Osteoblast (primary cell): ENCODE measurements around the gene FADS1. TPM values are rescaled to one million over a fixed set of nuclear protein-coding genes. Genes with fewer than 3 reads are reported as not detected.
A peak's percentile ranks its signal among the peaks of the same experiment; 100 is the strongest.

Experiments used
- DNase-seq: peaks from one replicate; pipeline ENCODE4 v3.0.0; 2011; ENCODE audit warnings: low spot score, mixed read lengths; ENCODE audit not compliant: insufficient read length; ENCODE audit errors: missing footprints
- H2AFZ ChIP-seq: 2 replicates; pipeline ENCODE4 v1.6.0; 2011; ENCODE audit warnings: mild to moderate bottlenecking, low read length
- H3K27ac ChIP-seq: 2 replicates; pipeline ENCODE4 v1.5.1; 2011; ENCODE audit warnings: mild to moderate bottlenecking, low read depth, low read length, moderate library complexity
- H3K27me3 ChIP-seq: 2 replicates; pipeline ENCODE4 v1.6.0; 2012; ENCODE audit warnings: mild to moderate bottlenecking, control low read depth, inconsistent platforms, low read length, moderate library complexity; ENCODE audit not compliant: insufficient read depth
- H3K36me3 ChIP-seq: 2 replicates; pipeline ENCODE4 v1.5.1; 2011; ENCODE audit warnings: mild to moderate bottlenecking, low read length, control low read depth, moderate library complexity; ENCODE audit not compliant: insufficient read depth
- H3K4me1 ChIP-seq: 2 replicates; pipeline ENCODE4 v1.5.1; 2011; ENCODE audit warnings: mild to moderate bottlenecking, low read length, control low read depth, moderate library complexity; ENCODE audit not compliant: insufficient read depth
- H3K4me2 ChIP-seq: 2 replicates; pipeline ENCODE4 v1.6.0; 2011; ENCODE audit warnings: mild to moderate bottlenecking, low read length; ENCODE audit not compliant: insufficient read depth
- H3K4me3 ChIP-seq: fragments of 200-600 bp; sonication (generic); 3 replicates; pipeline ENCODE4 v1.5.1; 2012; ENCODE audit warnings: mild to moderate bottlenecking, low read length, inconsistent platforms; ENCODE audit not compliant: insufficient read depth
- H3K79me2 ChIP-seq: 2 replicates; pipeline ENCODE4 v1.6.0; 2012; ENCODE audit warnings: mild to moderate bottlenecking, low read length, control low read depth, inconsistent platforms; ENCODE audit not compliant: insufficient read depth
- H3K9me3 ChIP-seq: 2 replicates; pipeline ENCODE4 v1.5.1; 2011; ENCODE audit warnings: low read depth, low read length, control low read depth
- H4K20me1 ChIP-seq: 2 replicates; pipeline ENCODE4 v1.6.0; 2012; ENCODE audit warnings: mild to moderate bottlenecking, low read length, control low read depth; ENCODE audit not compliant: insufficient read depth
- CTCF ChIP-seq: IDR thresholded peaks from 2 replicates; pipeline ENCODE4 v1.5.1; 2011; ENCODE audit warnings: mild to moderate bottlenecking, low read depth, low read length, moderate library complexity; ENCODE audit errors: extremely low read depth
- total RNA-seq: library from RNA; depleted of rRNA; stranded (reverse); fragments of >200 nt; gene quantifications from 2 replicates; pipeline ENCODE4 v1.2.3, GENCODE V29; 2012

FADS1 gene
- total RNA-seq, 1 donor, result 303 TPM

GRCh38 chr11:61756147-61756451 is 60.7 kb downstream of the FADS1 start:
- Histone ChIP-seq H4K20me1 (no peaks in the 10 kb centered on the region), H3K9me3 (no peaks in the 10 kb centered on the region), H2AFZ (no peak overlapping the region), H3K27ac (no peak overlapping the region), H3K79me2 (no peaks in the 10 kb centered on the region), H3K4me1 (peaks cover 14% of the 10 kb centered on the region), H3K36me3 (no peaks in the 10 kb centered on the region), H3K27me3 (peaks cover 10% of the 10 kb centered on the region), H3K4me3 (no peak overlapping the region), H3K4me2 (no peak overlapping the region)
- TF ChIP-seq CTCF, result no peak
- no peak for DNase-seq

DNA sequence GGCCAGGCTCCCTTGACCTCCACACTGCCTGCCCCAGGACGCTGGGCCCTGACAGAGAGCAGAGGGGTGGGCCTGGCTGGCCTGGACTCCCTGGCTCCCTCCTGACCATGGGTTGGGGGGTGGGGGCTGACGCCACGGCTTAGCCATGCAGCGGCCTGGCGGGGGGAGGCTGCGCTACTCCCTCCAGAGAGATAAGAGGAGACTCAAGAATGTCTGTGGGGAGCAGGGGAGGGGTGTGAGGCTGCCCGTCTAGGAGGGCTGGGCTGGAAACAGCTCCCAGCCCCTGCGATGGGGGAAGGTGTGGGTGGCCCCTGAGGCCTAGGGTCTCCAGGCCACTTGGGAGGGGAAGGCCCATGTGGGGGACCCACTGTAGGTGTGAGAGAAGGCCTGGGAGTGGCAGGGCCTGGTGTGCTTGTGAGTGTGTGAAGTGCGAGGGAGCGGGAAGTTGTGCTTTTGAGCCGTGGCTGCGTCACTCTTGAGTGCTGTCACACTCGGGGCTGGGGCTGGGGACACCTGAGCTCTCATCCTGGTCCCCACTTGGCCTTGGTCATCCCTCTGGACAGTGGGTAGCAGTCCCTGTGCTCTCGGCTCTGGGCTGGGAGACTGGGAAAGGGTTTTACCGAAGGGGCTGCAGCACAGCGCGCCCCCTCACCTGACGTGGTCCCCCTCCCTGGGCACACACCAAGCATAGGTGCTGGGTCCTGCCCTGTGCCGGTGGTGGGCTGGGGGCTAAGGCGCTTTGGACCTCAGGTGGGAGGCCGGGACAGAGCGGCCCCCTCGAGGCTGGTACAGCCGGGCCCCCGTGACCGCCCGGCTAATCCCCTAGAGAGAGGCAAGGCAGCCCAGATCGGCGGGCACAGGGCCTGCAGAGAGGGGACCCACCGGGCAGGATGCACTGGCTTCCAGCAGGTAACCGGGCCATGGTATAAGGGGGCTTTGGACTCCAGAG is 62.0 kb downstream of the FADS1 start:
- Histone ChIP-seq H3K79me2 (no peaks in the 10 kb centered on the region), H3K27me3 (peaks cover 10% of the 10 kb centered on the region), H3K27ac (no peak overlapping the region), H2AFZ (no peak overlapping the region), H3K4me1 (peaks cover 14% of the 10 kb centered on the region), H3K4me2 (no peak overlapping the region), H4K20me1 (no peaks in the 10 kb centered on the region), H3K4me3 (no peak overlapping the region), H3K36me3 (no peaks in the 10 kb centered on the region), H3K9me3 (no peaks in the 10 kb centered on the region)
- no peak for TF ChIP-seq CTCF
- DNase-seq, result no peak

GRCh38 chr11:61753672-61754071 is 63.1 kb downstream of the FADS1 start:
- Histone ChIP-seq H3K79me2 (no peaks in the 10 kb centered on the region), H3K27me3 (peaks cover 10% of the 10 kb centered on the region), H3K36me3 (no peaks in the 10 kb centered on the region), H4K20me1 (no peaks in the 10 kb centered on the region), H3K27ac (no peak overlapping the region), H3K4me1 (peaks cover 14% of the 10 kb centered on the region), H2AFZ (no peak overlapping the region), H3K4me3 (no peak overlapping the region), H3K4me2 (no peak overlapping the region), H3K9me3 (no peaks in the 10 kb centered on the region)
- no peak for TF ChIP-seq CTCF
- DNase-seq, result no peak

GRCh38 chr11:61752925-61753521 is 63.8 kb downstream of the FADS1 start:
- DNase-seq, result no peak
- Histone ChIP-seq H2AFZ (peak overlapping the region; percentile 46), H3K36me3 (no peaks in the 10 kb centered on the region), H3K9me3 (no peaks in the 10 kb centered on the region), H3K4me2 (peak overlapping the region; percentile 71), H3K79me2 (no peaks in the 10 kb centered on the region), H3K27ac (no peak overlapping the region), H3K4me3 (peak overlapping the region; percentile 57), H3K27me3 (peaks cover 10% of the 10 kb centered on the region), H4K20me1 (no peaks in the 10 kb centered on the region), H3K4me1 (peaks cover 14% of the 10 kb centered on the region)
- TF ChIP-seq CTCF, result no peak
